HL-60 (cell line): Measurements from ENCODE around the gene GPR45.

ENCODE experiments used
- DNase-seq, 2 experiments: peaks; one replicate each; pipeline ENCODE4 v3.0.0-alpha.2; 2010 to 2020; ENCODE audit warnings: low read depth in 1 of 2, low spot score in 1 of 2
- H3K27ac ChIP-seq: fragments of 250-450 bp; sonication (Bioruptor Pico); replicated peaks from 2 replicates; pipeline ENCODE4 v1.5.1; 2020; ENCODE audit warnings: mild to moderate bottlenecking, moderate library complexity
- H3K27me3 ChIP-seq: fragments of 250-450 bp; sonication (Bioruptor Pico); 2 replicates; pipeline ENCODE4 v1.5.1; 2021; ENCODE audit warnings: mild to moderate bottlenecking, moderate library complexity; ENCODE audit not compliant: insufficient read depth, poor library complexity, severe bottlenecking
- H3K4me3 ChIP-seq: replicated peaks from 2 replicates; pipeline ENCODE4 v1.5.1; 2011; ENCODE audit warnings: mild to moderate bottlenecking, control low read depth, low read length; ENCODE audit not compliant: insufficient read depth
- GABPA ChIP-seq: IDR thresholded peaks from 2 replicates; pipeline ENCODE4 v1.6.1; 2012; ENCODE audit warnings: low read depth
- POLR2AphosphoS5 ChIP-seq: IDR thresholded peaks from 2 replicates; pipeline ENCODE4 v1.6.1; 2012; ENCODE audit warnings: low read depth
- SPI1 ChIP-seq: IDR thresholded peaks from 2 replicates; pipeline ENCODE4 v1.6.1; 2012; ENCODE audit warnings: low read depth, mild to moderate bottlenecking, borderline replicate concordance
- TF ChIP-seq, protein P1 (sequence below): IDR thresholded peaks from 2 replicates; pipeline ENCODE4 v1.6.1; 2012; ENCODE audit warnings: low read depth; ENCODE audit not compliant: insufficient replicate concordance
- TF ChIP-seq, protein P2 (sequence below): IDR thresholded peaks from one replicate; pipeline ENCODE4 v1.5.1; 2011; ENCODE audit warnings: low read length, control low read depth, inconsistent platforms; ENCODE audit not compliant: insufficient read depth

GPR45 gene

DNA sequence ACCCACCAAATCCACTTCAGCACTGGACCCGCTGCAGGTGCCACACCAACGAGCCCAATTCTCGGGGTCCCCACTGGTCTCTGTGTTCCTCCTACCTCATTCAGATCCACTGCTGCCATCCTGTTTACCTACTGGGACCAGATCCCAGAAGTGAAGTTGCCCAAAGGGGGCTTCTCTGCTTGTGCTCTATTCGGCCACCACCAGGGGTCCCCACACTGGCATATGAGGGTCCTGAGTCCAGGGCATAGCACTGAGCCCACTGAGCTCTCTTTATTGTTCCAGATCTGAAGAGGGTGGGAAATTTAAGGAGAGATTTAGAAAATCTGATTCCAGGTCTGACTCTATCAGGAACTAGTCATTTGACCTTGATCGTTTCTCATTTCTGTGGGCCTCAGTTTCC lies 2.4 kb downstream of the GPR45 start:
- Histone ChIP-seq H3K27ac (no peak overlapping the region), H3K4me3 (no peak overlapping the region), H3K27me3 (no peaks in the 10 kb centered on the region)
- TF ChIP-seq SPI1 (no peak), GABPA (no peak), POLR2AphosphoS5 (no peak)
- TF ChIP-seq, protein P1, sequence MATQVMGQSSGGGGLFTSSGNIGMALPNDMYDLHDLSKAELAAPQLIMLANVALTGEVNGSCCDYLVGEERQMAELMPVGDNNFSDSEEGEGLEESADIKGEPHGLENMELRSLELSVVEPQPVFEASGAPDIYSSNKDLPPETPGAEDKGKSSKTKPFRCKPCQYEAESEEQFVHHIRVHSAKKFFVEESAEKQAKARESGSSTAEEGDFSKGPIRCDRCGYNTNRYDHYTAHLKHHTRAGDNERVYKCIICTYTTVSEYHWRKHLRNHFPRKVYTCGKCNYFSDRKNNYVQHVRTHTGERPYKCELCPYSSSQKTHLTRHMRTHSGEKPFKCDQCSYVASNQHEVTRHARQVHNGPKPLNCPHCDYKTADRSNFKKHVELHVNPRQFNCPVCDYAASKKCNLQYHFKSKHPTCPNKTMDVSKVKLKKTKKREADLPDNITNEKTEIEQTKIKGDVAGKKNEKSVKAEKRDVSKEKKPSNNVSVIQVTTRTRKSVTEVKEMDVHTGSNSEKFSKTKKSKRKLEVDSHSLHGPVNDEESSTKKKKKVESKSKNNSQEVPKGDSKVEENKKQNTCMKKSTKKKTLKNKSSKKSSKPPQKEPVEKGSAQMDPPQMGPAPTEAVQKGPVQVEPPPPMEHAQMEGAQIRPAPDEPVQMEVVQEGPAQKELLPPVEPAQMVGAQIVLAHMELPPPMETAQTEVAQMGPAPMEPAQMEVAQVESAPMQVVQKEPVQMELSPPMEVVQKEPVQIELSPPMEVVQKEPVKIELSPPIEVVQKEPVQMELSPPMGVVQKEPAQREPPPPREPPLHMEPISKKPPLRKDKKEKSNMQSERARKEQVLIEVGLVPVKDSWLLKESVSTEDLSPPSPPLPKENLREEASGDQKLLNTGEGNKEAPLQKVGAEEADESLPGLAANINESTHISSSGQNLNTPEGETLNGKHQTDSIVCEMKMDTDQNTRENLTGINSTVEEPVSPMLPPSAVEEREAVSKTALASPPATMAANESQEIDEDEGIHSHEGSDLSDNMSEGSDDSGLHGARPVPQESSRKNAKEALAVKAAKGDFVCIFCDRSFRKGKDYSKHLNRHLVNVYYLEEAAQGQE, result no peak
- TF ChIP-seq, protein P2, sequence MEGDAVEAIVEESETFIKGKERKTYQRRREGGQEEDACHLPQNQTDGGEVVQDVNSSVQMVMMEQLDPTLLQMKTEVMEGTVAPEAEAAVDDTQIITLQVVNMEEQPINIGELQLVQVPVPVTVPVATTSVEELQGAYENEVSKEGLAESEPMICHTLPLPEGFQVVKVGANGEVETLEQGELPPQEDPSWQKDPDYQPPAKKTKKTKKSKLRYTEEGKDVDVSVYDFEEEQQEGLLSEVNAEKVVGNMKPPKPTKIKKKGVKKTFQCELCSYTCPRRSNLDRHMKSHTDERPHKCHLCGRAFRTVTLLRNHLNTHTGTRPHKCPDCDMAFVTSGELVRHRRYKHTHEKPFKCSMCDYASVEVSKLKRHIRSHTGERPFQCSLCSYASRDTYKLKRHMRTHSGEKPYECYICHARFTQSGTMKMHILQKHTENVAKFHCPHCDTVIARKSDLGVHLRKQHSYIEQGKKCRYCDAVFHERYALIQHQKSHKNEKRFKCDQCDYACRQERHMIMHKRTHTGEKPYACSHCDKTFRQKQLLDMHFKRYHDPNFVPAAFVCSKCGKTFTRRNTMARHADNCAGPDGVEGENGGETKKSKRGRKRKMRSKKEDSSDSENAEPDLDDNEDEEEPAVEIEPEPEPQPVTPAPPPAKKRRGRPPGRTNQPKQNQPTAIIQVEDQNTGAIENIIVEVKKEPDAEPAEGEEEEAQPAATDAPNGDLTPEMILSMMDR, result no peak
- no peak for DNase-seq

DNA sequence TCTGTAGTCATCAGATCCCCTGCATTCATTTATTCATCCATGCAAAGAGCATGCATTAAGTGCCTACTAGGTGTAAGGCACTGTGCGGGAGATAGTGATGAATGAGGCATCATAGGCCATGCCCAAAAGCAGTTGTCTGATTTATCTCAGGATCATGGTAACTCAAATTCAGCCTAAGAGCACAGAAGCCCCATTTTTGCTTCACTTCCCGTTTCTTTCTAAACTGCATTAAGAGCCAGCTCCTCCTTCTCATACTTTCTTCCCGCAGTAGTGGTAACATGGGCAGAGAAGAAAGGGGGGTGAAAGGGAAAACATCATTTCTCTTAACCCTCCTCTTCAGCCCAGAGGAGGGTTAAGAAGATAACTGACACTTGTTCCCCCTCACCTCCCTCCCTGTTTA lies 2.9 kb downstream of the GPR45 start:
- DNase-seq, result no peak

DNA sequence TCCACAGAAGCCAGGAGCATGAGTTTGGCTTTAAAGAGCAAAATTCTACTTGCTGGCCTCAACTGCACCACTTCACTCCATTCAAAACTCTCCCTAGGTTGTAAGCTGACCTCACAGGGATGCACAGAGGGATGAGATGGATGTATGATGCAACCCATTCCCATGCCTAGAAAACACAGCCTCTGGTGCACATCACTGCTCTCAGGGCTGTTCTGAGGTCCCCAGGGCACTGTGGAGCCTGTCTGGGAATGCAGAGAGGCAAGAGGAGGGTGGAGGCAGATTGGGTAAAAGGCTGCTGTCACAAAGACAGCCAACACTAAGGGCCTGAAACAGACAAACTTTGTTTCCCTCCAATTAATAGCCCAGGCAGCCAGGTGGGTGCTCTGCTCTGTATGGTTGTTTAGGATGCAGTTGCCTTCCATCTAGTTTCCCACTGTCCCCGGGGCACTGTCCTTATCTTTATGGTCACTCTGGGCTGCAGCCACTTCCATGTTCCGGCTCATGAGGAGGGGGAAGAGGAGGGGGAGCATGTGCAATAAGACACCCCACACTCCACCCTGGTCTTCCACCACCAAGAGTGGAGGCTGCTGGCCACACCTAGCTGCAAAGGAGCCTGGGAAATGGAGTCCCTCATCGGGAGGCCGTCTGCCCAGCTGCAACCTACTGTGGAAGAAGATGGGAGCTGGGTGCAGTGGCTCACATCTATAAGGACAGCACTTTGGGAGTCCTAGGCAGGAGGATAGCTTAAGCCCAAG lies 7.0 kb downstream of the GPR45 start:
- no peak for DNase-seq
- Histone ChIP-seq H3K27ac (no peak overlapping the region), H3K4me3 (no peak overlapping the region), H3K27me3 (no peaks in the 10 kb centered on the region)
- no peak for TF ChIP-seq GABPA
- no peak for TF ChIP-seq SPI1
- TF ChIP-seq, protein P2, result no peak
- TF ChIP-seq, protein P1, result no peak
- no peak for TF ChIP-seq POLR2AphosphoS5

More for the DNA sequence above, 2.9 kb downstream of the GPR45 start:
- Histone ChIP-seq H3K4me3 (no peak overlapping the region), H3K27ac (no peak overlapping the region), H3K27me3 (no peaks in the 10 kb centered on the region)
- no peak for TF ChIP-seq GABPA
- TF ChIP-seq, protein P1, result no peak
- TF ChIP-seq, protein P2, result no peak
- peak; percentile 87 for TF ChIP-seq SPI1
- no peak for TF ChIP-seq POLR2AphosphoS5
